Memory B cell (primary cell): ENCODE measurements around the gene OS9.
A peak's percentile ranks its signal among the peaks of the same experiment; 100 is the strongest.
"Not testable (repeated sequence)": the region's sequence is repeated elsewhere in the genome, so short reads cannot be mapped to it uniquely, and the experiment has no call there.

Source experiments
- ATAC-seq: fragments of 150-1000 bp; cut with Tn5 transposase; 2 replicates; pipeline ENCODE4 v1.10.0; 2021; ENCODE audit warnings: low read depth, mild to moderate bottlenecking, moderate library complexity
- DNase-seq, 2 donors: peaks; one replicate each; pipeline ENCODE4 v3.0.0; 2022; ENCODE audit warnings: low spot score in 2 of 2
- H3K27ac Mint-ChIP-seq: one replicate; pipeline ENCODE4 v1.8.0; 2022; ENCODE audit warnings: mild to moderate bottlenecking, moderate library complexity, mixed read lengths
- H3K27me3 Mint-ChIP-seq: one replicate; pipeline ENCODE4 v1.8.0; 2022; ENCODE audit warnings: mixed read lengths
- H3K36me3 Mint-ChIP-seq: one replicate; pipeline ENCODE4 v1.8.0; 2022; ENCODE audit warnings: mild to moderate bottlenecking, mixed read lengths
- H3K4me1 Mint-ChIP-seq: one replicate; pipeline ENCODE4 v1.8.0; 2022; ENCODE audit warnings: mixed read lengths
- H3K4me3 Mint-ChIP-seq: one replicate; pipeline ENCODE4 v1.8.0; 2022; ENCODE audit warnings: mild to moderate bottlenecking, moderate library complexity, mixed read lengths
- H3K9me3 Mint-ChIP-seq: one replicate; pipeline ENCODE4 v1.8.0; 2022; ENCODE audit warnings: mixed read lengths

OS9 gene

GRCh38 chr12:57693659-57694458, at the start of gene OS9:
Gene OS9, plus strand, starts transcription at chr12:57694132. Its CDS starts 30 bp downstream, at chr12:57694162.
- Mint-ChIP-seq H3K9me3 (no peaks in the 10 kb centered on the region), H3K27ac (no peak within 1 kb of the TSS), H3K27me3 (peaks cover 2% of the 10 kb centered on the region)

GRCh38 chr12:57645990-57646658, 47.8 kb upstream of the OS9 start:
- not testable (repeated sequence) for H3K36me3 Mint-ChIP-seq, H3K27ac Mint-ChIP-seq, DNase-seq, H3K4me3 Mint-ChIP-seq, H3K4me1 Mint-ChIP-seq, ATAC-seq, H3K9me3 Mint-ChIP-seq, H3K27me3 Mint-ChIP-seq

More at GRCh38 chr12:57693659-57694458, at the start of gene OS9:
- DNase-seq, result peak; percentile 78 to 94
- Mint-ChIP-seq H3K4me3 (no peak within 1 kb of the TSS), H3K36me3 (peaks cover 29% of the 10 kb centered on the region), H3K4me1 (peaks cover 10% of the 10 kb centered on the region)
- ATAC-seq, result peak; percentile 91

GRCh38 chr12:57646659-57647049, 47.3 kb upstream of the OS9 start:
- not testable (repeated sequence) for H3K36me3 Mint-ChIP-seq, H3K4me3 Mint-ChIP-seq, H3K27me3 Mint-ChIP-seq, ATAC-seq, H3K4me1 Mint-ChIP-seq, H3K27ac Mint-ChIP-seq, DNase-seq, H3K9me3 Mint-ChIP-seq

- Mint-ChIP-seq H3K4me1 (no peaks in the 10 kb centered on the region), H3K9me3 (no peaks in the 10 kb centered on the region), H3K4me3 (no peak overlapping the region), H3K36me3 (no peaks in the 10 kb centered on the region), H3K27me3 (peaks cover 3% of the 10 kb centered on the region), H3K27ac (no peak overlapping the region)
- DNase-seq, result no peak
- no peak for ATAC-seq
Observed at GRCh38 chr12:57654042-57654441, 39.9 kb upstream of the OS9 start.

- no peaks in the 10 kb centered on the region for H3K36me3 Mint-ChIP-seq
- H3K27ac Mint-ChIP-seq, result no peak overlapping the region
- H3K9me3 Mint-ChIP-seq, result no peaks in the 10 kb centered on the region
- no peak overlapping the region for H3K4me3 Mint-ChIP-seq
- DNase-seq (no peak), ATAC-seq (no peak)
- peaks cover 2% of the 10 kb centered on the region for H3K27me3 Mint-ChIP-seq
- no peaks in the 10 kb centered on the region for H3K4me1 Mint-ChIP-seq
Observed at GRCh38 chr12:57655541-57656240, 38.2 kb upstream of the OS9 start.

- H3K27ac Mint-ChIP-seq, H3K4me3 Mint-ChIP-seq, DNase-seq, ATAC-seq, H3K9me3 Mint-ChIP-seq, H3K27me3 Mint-ChIP-seq, H3K36me3 Mint-ChIP-seq, H3K4me1 Mint-ChIP-seq: not testable (repeated sequence)
Observed at GRCh38 chr12:57656408-57656807, 37.5 kb upstream of the OS9 start.

- peaks cover 2% of the 10 kb centered on the region for H3K27me3 Mint-ChIP-seq
- DNase-seq, result no peak
- no peak overlapping the region for H3K27ac Mint-ChIP-seq
- no peak overlapping the region for H3K4me3 Mint-ChIP-seq
- no peaks in the 10 kb centered on the region for H3K4me1 Mint-ChIP-seq
- no peaks in the 10 kb centered on the region for H3K36me3 Mint-ChIP-seq
- no peak for ATAC-seq
- H3K9me3 Mint-ChIP-seq, result no peaks in the 10 kb centered on the region
Observed at GRCh38 chr12:57657744-57658143, 36.2 kb upstream of the OS9 start.

- peaks cover 2% of the 10 kb centered on the region for H3K27me3 Mint-ChIP-seq
- ATAC-seq (no peak), DNase-seq (no peak)
- no peak overlapping the region for H3K4me3 Mint-ChIP-seq
- H3K9me3 Mint-ChIP-seq, result no peaks in the 10 kb centered on the region
- no peaks in the 10 kb centered on the region for H3K36me3 Mint-ChIP-seq
- H3K4me1 Mint-ChIP-seq, result no peaks in the 10 kb centered on the region
- no peak overlapping the region for H3K27ac Mint-ChIP-seq
Observed at GRCh38 chr12:57658890-57659289, 35.0 kb upstream of the OS9 start.

GRCh38 chr12:57661376-57661775, 32.6 kb upstream of the OS9 start:
- Mint-ChIP-seq H3K4me1 (no peaks in the 10 kb centered on the region), H3K36me3 (no peaks in the 10 kb centered on the region), H3K27me3 (peaks cover 2% of the 10 kb centered on the region), H3K4me3 (no peak overlapping the region), H3K9me3 (no peaks in the 10 kb centered on the region), H3K27ac (no peak overlapping the region)
- DNase-seq (no peak), ATAC-seq (no peak)

- H3K4me3 Mint-ChIP-seq, H3K27ac Mint-ChIP-seq, H3K27me3 Mint-ChIP-seq, DNase-seq, H3K9me3 Mint-ChIP-seq, H3K36me3 Mint-ChIP-seq, H3K4me1 Mint-ChIP-seq, ATAC-seq: not testable (repeated sequence)
Observed at GRCh38 chr12:57665066-57665820, 28.7 kb upstream of the OS9 start.

GRCh38 chr12:57666897-57667296, 27.0 kb upstream of the OS9 start:
- Mint-ChIP-seq H3K27me3 (peaks cover 4% of the 10 kb centered on the region), H3K4me3 (no peak overlapping the region), H3K27ac (no peak overlapping the region), H3K9me3 (peaks cover 1% of the 10 kb centered on the region), H3K36me3 (no peaks in the 10 kb centered on the region), H3K4me1 (peaks cover 2% of the 10 kb centered on the region)
- DNase-seq (no peak), ATAC-seq (no peak)

GRCh38 chr12:57669691-57670090, 24.2 kb upstream of the OS9 start:
- not testable (repeated sequence) for H3K4me1 Mint-ChIP-seq, H3K27me3 Mint-ChIP-seq, H3K36me3 Mint-ChIP-seq, H3K4me3 Mint-ChIP-seq, DNase-seq, H3K27ac Mint-ChIP-seq, H3K9me3 Mint-ChIP-seq, ATAC-seq

GRCh38 chr12:57671811-57672210, 22.1 kb upstream of the OS9 start:
- H3K36me3 Mint-ChIP-seq, H3K27me3 Mint-ChIP-seq, H3K4me3 Mint-ChIP-seq, H3K27ac Mint-ChIP-seq, H3K9me3 Mint-ChIP-seq, H3K4me1 Mint-ChIP-seq, ATAC-seq, DNase-seq: not testable (repeated sequence)

GRCh38 chr12:57672801-57673200, 21.1 kb upstream of the OS9 start:
- Mint-ChIP-seq H3K36me3 (no peaks in the 10 kb centered on the region), H3K27ac (no peak overlapping the region), H3K4me3 (no peak overlapping the region), H3K4me1 (peaks cover 2% of the 10 kb centered on the region), H3K9me3 (peaks cover 1% of the 10 kb centered on the region), H3K27me3 (peaks cover 6% of the 10 kb centered on the region)
- DNase-seq (no peak), ATAC-seq (no peak)
